ENCODE data around the gene GALNT11.
"Not testable (repeated sequence)": the region's sequence is repeated elsewhere in the genome, so short reads cannot be mapped to it uniquely, and the experiment has no call there.

Gene GALNT11

DNA sequence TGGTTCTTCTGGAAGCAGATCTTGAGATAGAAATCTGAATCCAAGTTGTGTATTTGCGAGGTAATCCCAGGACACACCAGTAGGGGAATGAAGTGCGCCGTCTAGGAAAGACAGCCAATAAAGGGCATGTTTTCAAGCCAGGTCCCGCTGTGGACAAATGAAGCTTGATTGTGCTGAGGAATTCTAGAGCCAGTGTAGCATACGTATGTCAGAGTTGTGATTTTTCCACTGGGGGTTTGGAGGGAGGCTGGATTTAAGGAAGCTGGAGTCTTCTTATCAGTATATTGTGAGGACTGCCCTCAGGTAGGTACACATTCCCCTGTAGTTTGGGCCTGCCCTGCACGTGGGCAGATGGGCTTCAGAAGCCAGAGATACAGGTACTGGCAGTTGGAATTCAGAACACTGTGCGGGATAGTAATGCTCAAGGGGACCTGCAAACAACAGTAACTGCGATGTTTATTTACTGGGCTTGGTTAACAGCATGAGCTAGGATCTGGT is 50.9 kb downstream of the GALNT11 start:
- DNase-seq, result no peak

- DNase-seq, result no peak
These were observed 51.8 kb downstream of the GALNT11 start for GRCh38 chr7:152076940-152077933.

- no peak for DNase-seq
These were observed 52.6 kb downstream of the GALNT11 start for GRCh38 chr7:152078025-152078424.

- DNase-seq, result no peak
These were observed 53.3 kb downstream of the GALNT11 start for GRCh38 chr7:152078786-152079185.

- DNase-seq, result no peak
These were observed 55.6 kb downstream of the GALNT11 start for GRCh38 chr7:152081088-152081487.

- DNase-seq, result not testable (repeated sequence)
These were observed 56.7 kb downstream of the GALNT11 start for GRCh38 chr7:152082073-152082721.

DNA sequence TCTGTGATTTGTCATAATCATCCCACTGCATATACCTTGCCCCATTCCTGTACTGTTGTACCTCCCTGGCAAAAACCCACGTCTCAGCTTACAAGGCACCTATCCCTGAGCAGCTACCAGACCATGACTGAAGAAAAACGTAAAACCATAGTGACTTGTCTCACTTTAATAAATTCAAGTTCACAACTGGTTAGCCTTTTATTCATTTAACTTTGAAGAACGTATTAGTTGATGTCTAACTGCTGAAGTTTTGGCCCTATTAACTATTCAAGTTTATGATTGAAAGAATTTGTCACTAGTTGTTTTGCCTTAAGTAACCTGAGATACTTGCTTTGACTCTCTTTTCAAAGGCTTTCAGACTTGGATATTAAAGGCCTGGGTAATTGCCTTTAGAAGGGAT is 59.7 kb downstream of the GALNT11 start:
- DNase-seq, result no peak

- DNase-seq, result no peak
These were observed 61.0 kb downstream of the GALNT11 start for GRCh38 chr7:152086513-152086912.

DNA sequence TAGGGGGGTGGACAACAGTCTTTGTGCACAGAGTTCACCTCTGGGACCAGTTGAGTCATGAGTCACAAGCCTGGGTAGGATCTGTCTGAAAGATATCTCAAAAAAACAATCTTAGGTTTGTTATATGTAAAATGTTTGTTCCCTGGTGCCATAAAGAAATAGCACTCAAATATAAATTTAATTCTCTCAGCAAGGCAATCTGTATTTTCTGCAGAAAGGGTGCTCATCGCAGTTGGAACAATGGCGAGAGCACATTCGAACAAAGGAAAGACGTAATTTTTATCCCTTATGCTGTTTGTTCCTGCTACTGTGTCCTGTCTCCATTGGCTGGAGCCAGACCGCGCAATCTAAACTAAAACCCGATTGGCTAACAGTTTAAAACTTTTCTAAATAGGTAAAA is 63.7 kb downstream of the GALNT11 start:
- DNase-seq, result no peak

GRCh38 chr7:152090747-152091146 is 65.3 kb downstream of the GALNT11 start:
- no peak for DNase-seq

- no peak for DNase-seq
These were observed 68.2 kb downstream of the GALNT11 start for GRCh38 chr7:152093717-152094116.

DNA sequence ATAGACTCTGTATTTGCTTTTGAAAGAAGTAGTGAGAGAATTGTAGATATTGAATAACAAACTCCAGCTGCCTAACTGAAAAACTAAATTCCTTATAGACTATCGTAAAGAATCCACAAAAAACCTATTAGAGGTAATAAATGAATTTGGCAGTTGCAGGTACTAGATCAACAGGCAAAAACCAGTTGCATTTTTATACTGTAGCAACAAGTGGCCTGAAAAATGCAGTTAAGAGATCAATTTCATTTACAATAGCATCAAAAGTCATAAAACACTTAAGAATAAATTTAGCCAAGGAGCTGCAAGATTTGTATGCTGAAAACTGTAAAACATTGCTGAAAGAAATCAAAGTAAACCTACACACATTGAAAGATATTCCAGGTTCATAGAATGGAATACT is 70.3 kb downstream of the GALNT11 start:
- DNase-seq, result no peak

DNA sequence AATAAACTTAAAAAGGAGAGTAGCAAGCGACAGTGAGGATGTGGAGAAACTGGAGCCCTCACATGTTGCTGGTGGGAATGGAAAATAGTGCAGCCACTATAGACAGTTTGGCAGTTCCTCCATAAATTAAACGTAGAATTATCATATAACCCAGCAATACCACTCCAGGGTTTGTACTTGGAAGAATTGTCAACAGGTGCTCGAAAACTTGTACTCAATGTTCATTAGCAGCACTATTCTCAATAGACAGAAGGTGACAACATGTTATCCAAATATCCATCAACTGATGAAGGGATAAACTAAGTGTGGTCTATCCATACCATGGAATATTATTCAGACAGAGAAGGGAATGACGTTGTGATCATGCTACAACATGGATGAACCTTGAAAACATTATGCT is 71.9 kb downstream of the GALNT11 start:
- no peak for DNase-seq

GRCh38 chr7:152103066-152103465 is 77.6 kb downstream of the GALNT11 start:
- no peak for DNase-seq

DNA sequence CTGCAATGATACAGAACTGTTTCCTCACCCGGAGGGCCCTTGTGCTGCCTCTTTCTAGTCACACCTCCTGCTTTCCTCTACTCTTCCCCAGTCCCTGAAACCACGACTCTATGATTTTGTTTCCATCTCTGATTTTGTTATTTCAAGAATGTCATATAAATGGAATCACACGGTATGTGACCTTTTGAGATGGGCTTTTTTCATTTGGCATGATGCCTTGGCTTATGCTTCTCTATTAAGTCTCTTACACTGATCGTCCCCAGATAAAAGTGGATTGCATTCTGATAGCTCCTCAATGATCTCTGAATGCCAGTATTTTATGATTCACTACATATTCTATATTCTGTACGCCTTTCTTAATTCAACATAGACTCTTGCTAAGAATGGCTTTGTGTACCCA is 78.2 kb downstream of the GALNT11 start:
- DNase-seq, result no peak

DNA sequence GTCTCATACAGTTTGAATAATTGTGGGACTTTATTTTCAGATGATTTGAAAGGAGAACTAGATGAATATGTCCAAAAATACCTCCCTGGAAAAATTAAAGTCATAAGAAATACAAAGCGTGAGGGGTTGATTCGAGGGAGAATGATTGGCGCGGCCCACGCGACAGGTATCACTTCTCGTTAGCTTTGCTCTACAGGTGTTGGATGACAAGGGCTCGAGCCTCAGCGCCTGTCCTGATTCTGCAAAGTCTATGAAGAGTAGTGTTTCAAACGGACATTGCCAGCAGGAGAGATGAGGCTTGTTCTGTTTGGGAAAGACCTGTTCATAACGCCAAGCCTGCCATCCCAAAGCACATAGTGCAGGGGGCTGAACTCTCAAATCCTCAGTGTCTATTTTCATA is 79.7 kb downstream of the GALNT11 start:
- no peak for DNase-seq

GRCh38 chr7:152106990-152107389 is 81.5 kb downstream of the GALNT11 start:
- no peak for DNase-seq

- no peak for DNase-seq
These were observed 82.5 kb downstream of the GALNT11 start for GRCh38 chr7:152107945-152108344.

GRCh38 chr7:152108359-152108758 is 82.9 kb downstream of the GALNT11 start:
- DNase-seq, result no peak

DNA sequence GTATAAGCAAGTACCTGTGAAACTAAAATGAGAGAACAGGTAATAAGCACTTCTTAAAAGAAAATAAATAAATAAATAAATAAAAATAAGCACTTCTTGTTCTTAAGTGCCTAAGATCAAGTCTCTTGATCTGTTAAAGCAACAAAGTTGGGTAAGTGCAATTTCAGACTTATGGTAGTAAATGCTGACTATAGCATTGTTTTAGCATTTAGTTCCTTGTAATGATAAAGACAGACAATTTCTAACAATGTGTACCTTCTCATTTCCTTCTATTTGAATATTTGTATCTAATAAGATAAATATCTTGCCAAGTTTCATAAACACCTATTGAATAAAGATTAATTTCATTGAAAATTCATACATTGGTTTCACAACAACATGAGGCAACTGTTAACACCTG is 87.4 kb downstream of the GALNT11 start:
- no peak for DNase-seq

GRCh38 chr7:152115021-152115718 is 89.7 kb downstream of the GALNT11 start:
- DNase-seq, result no peak

DNA sequence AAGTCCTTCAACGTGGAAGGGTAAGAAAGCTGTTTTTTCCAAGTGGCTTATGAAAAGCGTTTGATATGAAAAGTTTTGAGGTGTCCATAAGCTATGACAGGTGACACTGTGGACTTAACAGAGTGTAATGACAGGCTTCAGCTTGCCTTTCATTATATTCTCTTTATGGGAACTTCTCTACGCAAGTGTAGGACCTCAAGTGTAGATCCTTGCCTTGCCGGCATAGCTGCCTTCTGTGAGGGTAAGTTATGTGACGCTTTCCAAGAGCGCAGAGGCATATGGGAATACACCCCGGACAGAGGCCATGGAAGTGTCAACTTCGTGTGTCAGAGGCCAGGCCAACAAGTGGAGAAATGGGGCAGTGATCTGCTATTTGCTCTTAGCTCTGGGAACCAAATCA is 91.9 kb downstream of the GALNT11 start:
- DNase-seq, result no peak

DNA sequence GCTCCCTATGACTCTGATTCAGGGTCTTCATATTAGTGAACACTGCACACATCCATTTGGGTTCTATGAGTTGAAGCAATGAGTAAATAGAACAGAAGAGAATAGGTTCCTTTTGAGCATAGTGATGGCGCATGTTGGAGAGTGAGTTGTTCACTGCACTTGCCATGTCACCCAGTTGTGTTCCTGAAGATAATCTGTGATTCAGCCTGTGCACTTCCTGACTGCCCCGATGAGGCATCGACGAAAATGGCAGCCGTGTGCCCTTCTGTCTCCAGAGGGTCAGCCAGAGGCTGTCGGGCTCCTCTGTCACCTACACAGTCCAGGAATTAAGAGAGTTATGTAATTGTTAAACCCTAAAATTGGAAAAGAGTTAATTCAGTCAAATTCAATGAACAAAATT is 94.7 kb downstream of the GALNT11 start:
- DNase-seq, result no peak
